ENCODE data around the gene PANK1. TPM values are rescaled to one million over a fixed set of nuclear protein-coding genes. Genes with fewer than 3 reads are reported as not detected.
A peak's percentile ranks its signal among the peaks of the same experiment; 100 is the strongest.
"Not testable (repeated sequence)": the region's sequence is repeated elsewhere in the genome, so short reads cannot be mapped to it uniquely, and the experiment has no call there.

PANK1 gene
- total RNA-seq, 1 experiment from 2014 or later: 33.2 TPM

DNA sequence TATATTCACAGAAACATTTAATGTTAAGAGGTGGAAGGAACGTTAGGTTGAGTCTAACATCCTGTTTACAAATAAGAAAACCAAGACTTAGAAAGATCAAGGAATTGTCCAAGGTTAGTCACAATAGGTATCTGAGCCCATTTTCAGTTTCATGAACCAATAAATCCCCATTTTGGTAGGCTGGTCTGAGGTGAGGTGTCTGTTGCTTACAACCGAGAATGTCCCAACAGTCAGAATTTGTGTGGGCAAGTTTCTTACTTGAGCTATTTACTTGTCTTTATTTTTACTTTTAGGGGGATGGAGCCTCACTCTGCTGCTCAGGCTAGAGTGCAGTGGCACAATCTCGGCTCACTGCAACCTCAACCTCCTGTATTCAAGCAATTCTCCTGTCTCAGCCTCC lies 23.6 kb downstream of the PANK1 start:
- no peak overlapping the region for H3K9ac ChIP-seq (ENCODE audit: extremely low read depth, insufficient read length, low read length)
- no peak overlapping the region for H3K56ac ChIP-seq (ENCODE audit: insufficient read length, low read depth, low read length)
- no peak overlapping the region for H3K14ac ChIP-seq (ENCODE audit: insufficient read depth, low read length)
- no peak for TF ChIP-seq CTCF (conservative IDR thresholded peaks at IDR 0.05)
- peaks cover 6% of the 10 kb centered on the region for H3K79me1 ChIP-seq (ENCODE audit: insufficient read depth, low read depth, low read length, poor library complexity, severe bottlenecking)
- H3K9me3 ChIP-seq (ENCODE audit: control insufficient read depth, low read depth, low read length): peaks cover 22% of the 10 kb centered on the region
- DNase-seq: no peak
- no peaks in the 10 kb centered on the region for H4K20me1 ChIP-seq (ENCODE audit: control insufficient read depth, insufficient read depth, insufficient read length)
- H3K4me2 ChIP-seq (ENCODE audit: insufficient read depth, insufficient read length, low read length): no peak overlapping the region
- no peak overlapping the region for H3K18ac ChIP-seq (ENCODE audit: insufficient read length, low read depth, low read length)
- no peak overlapping the region for H2AFZ ChIP-seq (ENCODE audit: low read length)
- H3K27me3 Mint-ChIP-seq (ENCODE audit: low read depth): no peaks in the 10 kb centered on the region
- H2BK5ac ChIP-seq (ENCODE audit: insufficient read length, low read length): no peak overlapping the region
- peaks cover 8% of the 10 kb centered on the region; the same call in 1 of the 2 replicates for H3K4me1 ChIP-seq (ENCODE audit: insufficient read depth, low read length)
- H3K4me3 Mint-ChIP-seq: no peak overlapping the region
- no peak overlapping the region for H3K23ac ChIP-seq (ENCODE audit: insufficient read length, low read depth, low read length)
- no peak overlapping the region for H3K27ac Mint-ChIP-seq
- H2BK15ac ChIP-seq (ENCODE audit: low read depth, low read length): no peak overlapping the region
- no peak overlapping the region for H3K27ac ChIP-seq (ENCODE audit: insufficient read length, low read depth, low read length)
- H3K79me2 ChIP-seq (ENCODE audit: insufficient read depth, low read length): peaks cover 4% of the 10 kb centered on the region; the same call in 1 of the 2 replicates
- no peak overlapping the region for H4K8ac ChIP-seq (replicated peaks; ENCODE audit: insufficient read length, low read depth, low read length)
- no peak overlapping the region for H2BK20ac ChIP-seq (ENCODE audit: low read depth, low read length, poor library complexity, severe bottlenecking)
- no peak overlapping the region for H2BK120ac ChIP-seq (ENCODE audit: low read depth, low read length, poor library complexity, severe bottlenecking)
- H2AK5ac ChIP-seq (ENCODE audit: insufficient read length, low read length): no peak overlapping the region
- no peak overlapping the region for H3K4ac ChIP-seq (ENCODE audit: low read depth, low read length)
- H3K23me2 ChIP-seq (ENCODE audit: insufficient read length, low read depth, low read length, poor library complexity, severe bottlenecking): no peaks in the 10 kb centered on the region
- no peaks in the 10 kb centered on the region for H3K27me3 ChIP-seq (ENCODE audit: insufficient read depth, low read length)
- H4K5ac ChIP-seq (ENCODE audit: insufficient read length, low read depth, low read length): no peak overlapping the region
- H3K9me3 Mint-ChIP-seq: peaks cover 44 to 46% of the 10 kb centered on the region in 2 experiments
- H3T11ph ChIP-seq (ENCODE audit: low read length): no peak overlapping the region
- H4K91ac ChIP-seq (ENCODE audit: insufficient read length, low read depth, low read length): no peak overlapping the region
- no CpG with 5 or more reads among the region's 3 CpGs for WGBS (ENCODE audit: extremely low coverage, insufficient read length, low lambda C conversion rate)
- H2BK12ac ChIP-seq (ENCODE audit: insufficient read length, low read depth, low read length): no peak overlapping the region
- H3K4me1 Mint-ChIP-seq: peaks cover 24 to 36% of the 10 kb centered on the region in 2 experiments
- peaks cover 51 to 57% (median 56%) of the 10 kb centered on the region in 3 experiments for H3K36me3 Mint-ChIP-seq (ENCODE audit: insufficient read depth in 1 of 3, low read depth in 3 of 3)

GRCh38 chr10:89620296-89620695 lies 24.7 kb downstream of the PANK1 start:
- not testable (repeated sequence) for H4K91ac ChIP-seq (ENCODE audit: insufficient read length, low read depth, low read length); H3K4me3 Mint-ChIP-seq
- peak; percentile 41 for DNase-seq

More at GRCh38 chr10:89620296-89620695, 24.7 kb downstream of the PANK1 start:
- H2BK5ac ChIP-seq (ENCODE audit: insufficient read length, low read length); H2BK20ac ChIP-seq (ENCODE audit: low read depth, low read length, poor library complexity, severe bottlenecking); H3K4me2 ChIP-seq (ENCODE audit: insufficient read depth, insufficient read length, low read length); H2BK15ac ChIP-seq (ENCODE audit: low read depth, low read length); H2BK120ac ChIP-seq (ENCODE audit: low read depth, low read length, poor library complexity, severe bottlenecking); H3K56ac ChIP-seq (ENCODE audit: insufficient read length, low read depth, low read length); H4K5ac ChIP-seq (ENCODE audit: insufficient read length, low read depth, low read length); H3K27ac ChIP-seq (ENCODE audit: insufficient read length, low read depth, low read length); H2AFZ ChIP-seq (ENCODE audit: low read length); H3T11ph ChIP-seq (ENCODE audit: low read length); H3K27me3 ChIP-seq (ENCODE audit: insufficient read depth, low read length); H2AK5ac ChIP-seq (ENCODE audit: insufficient read length, low read length); H4K20me1 ChIP-seq (ENCODE audit: control insufficient read depth, insufficient read depth, insufficient read length); H3K14ac ChIP-seq (ENCODE audit: insufficient read depth, low read length); H3K4me1 ChIP-seq (ENCODE audit: insufficient read depth, low read length); H3K23ac ChIP-seq (ENCODE audit: insufficient read length, low read depth, low read length); H3K18ac ChIP-seq (ENCODE audit: insufficient read length, low read depth, low read length); H4K8ac ChIP-seq (replicated peaks; ENCODE audit: insufficient read length, low read depth, low read length); H2BK12ac ChIP-seq (ENCODE audit: insufficient read length, low read depth, low read length); H3K79me1 ChIP-seq (ENCODE audit: insufficient read depth, low read depth, low read length, poor library complexity, severe bottlenecking); H3K9ac ChIP-seq (ENCODE audit: extremely low read depth, insufficient read length, low read length); H3K4ac ChIP-seq (ENCODE audit: low read depth, low read length); H3K23me2 ChIP-seq (ENCODE audit: insufficient read length, low read depth, low read length, poor library complexity, severe bottlenecking); H3K79me2 ChIP-seq (ENCODE audit: insufficient read depth, low read length); H3K27me3 Mint-ChIP-seq (ENCODE audit: low read depth): not testable (repeated sequence)
- H3K4me1 Mint-ChIP-seq: peaks cover 18 to 31% of the 10 kb centered on the region in 2 experiments
- peaks cover 44 to 46% of the 10 kb centered on the region in 2 experiments for H3K9me3 Mint-ChIP-seq
- H3K36me3 Mint-ChIP-seq (ENCODE audit: insufficient read depth in 1 of 3, low read depth in 3 of 3): peaks cover 51 to 56% (median 52%) of the 10 kb centered on the region in 3 experiments
- peaks cover 22% of the 10 kb centered on the region for H3K9me3 ChIP-seq (ENCODE audit: control insufficient read depth, low read depth, low read length)
- WGBS (ENCODE audit: extremely low coverage, insufficient read length, low lambda C conversion rate): no CpG with 5 or more reads among the region's 6 CpGs
- peak overlapping the region; percentile 36 to 94 (median 70); a peak in 4 of 7 replicates for H3K27ac Mint-ChIP-seq

Measured in H9 (cell line).